ENCODE data around the gene MPHOSPH6.

MPHOSPH6 gene

DNA sequence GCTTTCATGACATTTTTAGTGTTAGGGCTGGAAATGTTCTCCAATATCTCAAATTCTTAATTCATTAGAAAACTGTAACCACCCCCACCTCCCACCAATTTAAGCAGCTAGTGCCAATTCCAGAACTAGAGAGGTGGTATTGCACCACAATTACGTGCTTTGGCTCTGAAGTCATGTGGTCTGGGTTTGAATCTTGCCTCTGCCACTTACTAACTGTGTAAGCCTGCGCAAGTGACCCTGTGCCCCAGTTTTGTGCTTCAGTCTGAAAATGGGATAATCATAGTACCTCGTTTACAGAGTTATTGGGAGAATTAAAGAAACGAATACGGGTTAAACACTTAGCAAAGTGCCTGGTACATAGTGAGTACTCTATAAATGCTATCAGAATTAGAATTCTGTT lies 14.2 kb upstream of the MPHOSPH6 start:
- TF ChIP-seq, protein P1, sequence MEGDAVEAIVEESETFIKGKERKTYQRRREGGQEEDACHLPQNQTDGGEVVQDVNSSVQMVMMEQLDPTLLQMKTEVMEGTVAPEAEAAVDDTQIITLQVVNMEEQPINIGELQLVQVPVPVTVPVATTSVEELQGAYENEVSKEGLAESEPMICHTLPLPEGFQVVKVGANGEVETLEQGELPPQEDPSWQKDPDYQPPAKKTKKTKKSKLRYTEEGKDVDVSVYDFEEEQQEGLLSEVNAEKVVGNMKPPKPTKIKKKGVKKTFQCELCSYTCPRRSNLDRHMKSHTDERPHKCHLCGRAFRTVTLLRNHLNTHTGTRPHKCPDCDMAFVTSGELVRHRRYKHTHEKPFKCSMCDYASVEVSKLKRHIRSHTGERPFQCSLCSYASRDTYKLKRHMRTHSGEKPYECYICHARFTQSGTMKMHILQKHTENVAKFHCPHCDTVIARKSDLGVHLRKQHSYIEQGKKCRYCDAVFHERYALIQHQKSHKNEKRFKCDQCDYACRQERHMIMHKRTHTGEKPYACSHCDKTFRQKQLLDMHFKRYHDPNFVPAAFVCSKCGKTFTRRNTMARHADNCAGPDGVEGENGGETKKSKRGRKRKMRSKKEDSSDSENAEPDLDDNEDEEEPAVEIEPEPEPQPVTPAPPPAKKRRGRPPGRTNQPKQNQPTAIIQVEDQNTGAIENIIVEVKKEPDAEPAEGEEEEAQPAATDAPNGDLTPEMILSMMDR (IDR thresholded peaks at IDR 0.05; ENCODE audit: low read depth, low read length, poor library complexity, severe bottlenecking), result no peak
- no peak for TF ChIP-seq EZH2phosphoT487 (IDR thresholded peaks at IDR 0.05; ENCODE audit: borderline replicate concordance, low read length)
- Histone ChIP-seq H3K9me3 (ENCODE audit: control insufficient read depth, insufficient read depth, low read length) (no peaks in the 10 kb centered on the region), H3K9me2 (replicated peaks; ENCODE audit: control insufficient read depth, low read length) (no peaks in the 10 kb centered on the region), H4K20me1 (ENCODE audit: control insufficient read depth, insufficient read depth, low read depth, low read length) (no peaks in the 10 kb centered on the region), H3F3A (ENCODE audit: control insufficient read depth, insufficient read depth) (no peaks in the 10 kb centered on the region), H3K4me3 (ENCODE audit: low read length) (no peak overlapping the region), H3K4me1 (ENCODE audit: control insufficient read depth, low read length) (no peaks in the 10 kb centered on the region), H3K36me3 (ENCODE audit: control insufficient read depth, low read length) (no peaks in the 10 kb centered on the region), H3K4me2 (ENCODE audit: low read length) (no peak overlapping the region), H3K79me2 (ENCODE audit: control insufficient read depth, low read length) (no peaks in the 10 kb centered on the region), H3K27me3 (ENCODE audit: control insufficient read depth, low read length) (peaks cover 12% of the 10 kb centered on the region), H3K27ac (ENCODE audit: low read depth, low read length) (no peak overlapping the region)

DNA sequence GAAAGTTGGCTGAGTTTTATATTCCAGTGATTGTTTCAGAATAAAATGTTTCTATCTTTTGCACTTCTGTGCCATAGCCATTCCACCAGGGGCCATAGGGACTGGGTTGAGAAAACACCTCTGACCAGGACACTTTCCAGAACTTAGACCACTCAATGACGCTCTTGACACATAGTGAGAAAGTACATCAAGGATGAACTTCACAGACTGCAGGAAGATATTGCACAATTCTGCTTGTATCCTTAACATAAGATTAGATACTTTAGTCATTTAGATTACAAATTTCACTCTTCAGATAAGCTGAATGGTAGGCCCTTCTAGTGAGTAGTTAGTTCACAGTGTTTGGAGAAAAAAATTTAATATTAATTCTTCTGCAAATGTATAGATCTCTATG lies 13.0 kb upstream of the MPHOSPH6 start:
- TF ChIP-seq, protein P1 (IDR thresholded peaks at IDR 0.05; ENCODE audit: low read depth, low read length, poor library complexity, severe bottlenecking), result no peak
- no peak for TF ChIP-seq EZH2phosphoT487 (IDR thresholded peaks at IDR 0.05; ENCODE audit: borderline replicate concordance, low read length)
- no peaks in the 10 kb centered on the region for H3K4me1 ChIP-seq (ENCODE audit: control insufficient read depth, low read length)
- H3K27me3 ChIP-seq (ENCODE audit: control insufficient read depth, low read length), result peaks cover 17% of the 10 kb centered on the region
- no peak overlapping the region for H3K4me2 ChIP-seq (ENCODE audit: low read length)
- no peaks in the 10 kb centered on the region for H3K36me3 ChIP-seq (ENCODE audit: control insufficient read depth, low read length)
- no peak overlapping the region for H3K4me3 ChIP-seq (ENCODE audit: low read length)
- H3K27ac ChIP-seq (ENCODE audit: low read depth, low read length), result no peak overlapping the region
- H3K9me2 ChIP-seq (replicated peaks; ENCODE audit: control insufficient read depth, low read length), result no peaks in the 10 kb centered on the region
- no peaks in the 10 kb centered on the region for H3F3A ChIP-seq (ENCODE audit: control insufficient read depth, insufficient read depth)
- no peaks in the 10 kb centered on the region for H4K20me1 ChIP-seq (ENCODE audit: control insufficient read depth, insufficient read depth, low read depth, low read length)
- no peaks in the 10 kb centered on the region for H3K79me2 ChIP-seq (ENCODE audit: control insufficient read depth, low read length)
- H3K9me3 ChIP-seq (ENCODE audit: control insufficient read depth, insufficient read depth, low read length), result no peaks in the 10 kb centered on the region

DNA sequence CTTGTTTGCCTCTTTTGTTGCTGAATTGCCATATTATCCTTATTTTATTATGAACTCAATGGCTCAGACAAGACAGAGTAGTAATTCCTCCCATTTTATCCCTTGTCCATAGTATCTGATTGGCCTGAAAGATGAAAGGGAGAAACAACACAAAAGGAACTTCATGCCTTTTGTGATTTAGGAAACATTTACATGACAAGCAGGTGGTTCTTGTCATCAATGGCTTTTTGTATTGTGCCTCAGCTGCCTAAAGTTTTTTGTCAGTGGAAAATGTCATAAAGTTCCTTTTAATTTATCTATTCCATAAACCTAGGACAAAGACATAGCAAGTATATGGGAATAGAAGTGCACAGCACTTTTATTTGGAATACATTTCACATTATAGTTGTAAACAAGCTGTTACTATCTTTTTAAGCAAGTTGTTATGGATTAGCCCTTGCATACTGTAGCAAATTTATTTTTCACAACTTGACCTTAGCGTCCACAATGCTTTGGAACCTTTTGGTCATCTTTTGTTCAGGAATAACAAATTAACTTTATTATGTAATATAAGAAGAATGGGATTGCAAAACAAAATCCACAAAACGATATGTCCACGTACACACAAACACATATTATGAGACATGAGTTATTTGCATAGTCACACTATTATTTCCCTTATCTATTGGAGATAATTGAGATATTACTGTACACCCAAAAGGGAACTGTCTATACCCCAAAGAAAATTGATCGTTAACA lies 12.4 kb upstream of the MPHOSPH6 start:
- H3K27ac ChIP-seq (ENCODE audit: low read depth, low read length), result no peak overlapping the region
- peaks cover 17% of the 10 kb centered on the region for H3K27me3 ChIP-seq (ENCODE audit: control insufficient read depth, low read length)
- no peaks in the 10 kb centered on the region for H3K36me3 ChIP-seq (ENCODE audit: control insufficient read depth, low read length)
- no peaks in the 10 kb centered on the region for H4K20me1 ChIP-seq (ENCODE audit: control insufficient read depth, insufficient read depth, low read depth, low read length)
- H3F3A ChIP-seq (ENCODE audit: control insufficient read depth, insufficient read depth), result no peaks in the 10 kb centered on the region
- H3K9me3 ChIP-seq (ENCODE audit: control insufficient read depth, insufficient read depth, low read length), result no peaks in the 10 kb centered on the region
- H3K9me2 ChIP-seq (replicated peaks; ENCODE audit: control insufficient read depth, low read length), result no peaks in the 10 kb centered on the region
- TF ChIP-seq, protein P1 (IDR thresholded peaks at IDR 0.05; ENCODE audit: low read depth, low read length, poor library complexity, severe bottlenecking), result no peak
- TF ChIP-seq EZH2phosphoT487 (IDR thresholded peaks at IDR 0.05; ENCODE audit: borderline replicate concordance, low read length), result no peak
- no peak overlapping the region for H3K4me2 ChIP-seq (ENCODE audit: low read length)
- H3K4me1 ChIP-seq (ENCODE audit: control insufficient read depth, low read length), result no peaks in the 10 kb centered on the region
- H3K4me3 ChIP-seq (ENCODE audit: low read length), result no peak overlapping the region
- H3K79me2 ChIP-seq (ENCODE audit: control insufficient read depth, low read length), result no peaks in the 10 kb centered on the region
